Measurements from ENCODE around the gene CRHBP. TPM values are rescaled to one million over a fixed set of nuclear protein-coding genes. Genes with fewer than 3 reads are reported as not detected.

CRHBP gene
- 0.69 and 0.73 TPM in 2 replicates for total RNA-seq

GRCh38 chr5:76952795-76953536, at the start of gene CRHBP:
TSS of gene CRHBP (plus strand) at chr5:76953045. CDS start at chr5:76953135, 90 bp downstream.

Other genes starting within 250 kb of the CRHBP start
- gene F2R, start 236.9 kb upstream of the CRHBP start, total RNA-seq, result 121 and 122 TPM in 2 replicates
- gene F2RL1, start 134.0 kb upstream of the CRHBP start, total RNA-seq, result 16.7 and 30.1 TPM in 2 replicates
- not detected in 2 replicates for gene S100Z, start 103.0 kb upstream of the CRHBP start, total RNA-seq
- 19.3 and 21.4 TPM in 2 replicates for gene AGGF1, start 77.4 kb downstream of the CRHBP start, total RNA-seq
- 7.4 and 7.6 TPM in 2 replicates for gene ZBED3, start 134.2 kb downstream of the CRHBP start, total RNA-seq